H9 (cell line): ENCODE data around the gene NCKAP5. TPM values are rescaled to one million over a fixed set of nuclear protein-coding genes. Genes with fewer than 3 reads are reported as not detected.

Experiments used
- DNase-seq: peaks from one replicate; pipeline ENCODE4 v3.0.0-alpha.2; 2017
- H2AFZ ChIP-seq: one replicate; pipeline ENCODE4 v1.6.1; 2013; ENCODE audit warnings: mild to moderate bottlenecking, low read length, control low read depth, moderate library complexity
- H2AK5ac ChIP-seq: 2 replicates; pipeline ENCODE4 v1.6.1; 2013; ENCODE audit warnings: low read length, control low read depth, mixed read lengths; ENCODE audit not compliant: insufficient read length
- H2BK120ac ChIP-seq: one replicate; pipeline ENCODE4 v1.6.1; 2013; ENCODE audit warnings: low read depth, mild to moderate bottlenecking, low read length, control low read depth, inconsistent platforms; ENCODE audit not compliant: poor library complexity, severe bottlenecking
- H2BK12ac ChIP-seq: 2 replicates; pipeline ENCODE4 v1.6.1; 2013; ENCODE audit warnings: low read length, control low read depth, mixed read lengths, low read depth; ENCODE audit not compliant: insufficient read length
- H2BK15ac ChIP-seq: 2 replicates; pipeline ENCODE4 v1.6.1; 2013; ENCODE audit warnings: low read depth, low read length, control low read depth
- H2BK20ac ChIP-seq: one replicate; pipeline ENCODE4 v1.6.1; 2013; ENCODE audit warnings: low read depth, mild to moderate bottlenecking, low read length, control low read depth, inconsistent platforms; ENCODE audit not compliant: poor library complexity, severe bottlenecking
- H2BK5ac ChIP-seq: 2 replicates; pipeline ENCODE4 v1.6.1; 2013; ENCODE audit warnings: low read length, control low read depth, mixed read lengths; ENCODE audit not compliant: insufficient read length
- H3K14ac ChIP-seq: 2 replicates; pipeline ENCODE4 v1.6.1; 2013; ENCODE audit warnings: low read length, control low read depth; ENCODE audit not compliant: insufficient read depth
- H3K18ac ChIP-seq: 2 replicates; pipeline ENCODE4 v1.6.1; 2013; ENCODE audit warnings: low read depth, mild to moderate bottlenecking, mixed read lengths, low read length, control low read depth; ENCODE audit not compliant: insufficient read length
- H3K23ac ChIP-seq: 2 replicates; pipeline ENCODE4 v1.6.1; 2013; ENCODE audit warnings: low read length, control low read depth, mixed read lengths, low read depth; ENCODE audit not compliant: insufficient read length
- H3K23me2 ChIP-seq: 2 replicates; pipeline ENCODE4 v1.6.1; 2013; ENCODE audit warnings: low read depth, mild to moderate bottlenecking, mixed read lengths, low read length, control low read depth; ENCODE audit not compliant: insufficient read length, poor library complexity, severe bottlenecking
- H3K27ac ChIP-seq: 2 replicates; pipeline ENCODE4 v1.5.1; 2013; ENCODE audit warnings: low read length, control low read depth, mixed read lengths, low read depth; ENCODE audit not compliant: insufficient read length
- H3K27me3 ChIP-seq: 2 replicates; pipeline ENCODE4 v1.6.1; 2013; ENCODE audit warnings: low read length, control low read depth, inconsistent platforms; ENCODE audit not compliant: insufficient read depth
- H3K4ac ChIP-seq: 2 replicates; pipeline ENCODE4 v1.6.1; 2013; ENCODE audit warnings: low read depth, mild to moderate bottlenecking, control low read depth, inconsistent platforms, low read length, moderate library complexity
- H3K4me1 ChIP-seq: 2 replicates; pipeline ENCODE4 v1.6.1; 2013; ENCODE audit warnings: low read length, control low read depth, inconsistent platforms; ENCODE audit not compliant: insufficient read depth
- H3K4me2 ChIP-seq: 2 replicates; pipeline ENCODE4 v1.6.1; 2013; ENCODE audit warnings: low read length, control low read depth, mixed read lengths; ENCODE audit not compliant: insufficient read length, insufficient read depth
- H3K56ac ChIP-seq: 2 replicates; pipeline ENCODE4 v1.6.1; 2013; ENCODE audit warnings: low read depth, mild to moderate bottlenecking, mixed read lengths, low read length, control low read depth; ENCODE audit not compliant: insufficient read length
- H3K79me1 ChIP-seq: 2 replicates; pipeline ENCODE4 v1.6.1; 2013; ENCODE audit warnings: low read depth, mild to moderate bottlenecking, moderate library complexity, low read length, control low read depth, inconsistent platforms; ENCODE audit not compliant: insufficient read depth, poor library complexity, severe bottlenecking
- H3K79me2 ChIP-seq: 2 replicates; pipeline ENCODE4 v1.6.1; 2013; ENCODE audit warnings: low read length, control low read depth, inconsistent platforms; ENCODE audit not compliant: insufficient read depth
- H3K9ac ChIP-seq: 2 replicates; pipeline ENCODE4 v1.6.1; 2013; ENCODE audit warnings: low read length, control low read depth, mixed read lengths; ENCODE audit not compliant: insufficient read length; ENCODE audit errors: extremely low read depth
- H3K9me3 ChIP-seq: one replicate; pipeline ENCODE4 v1.6.1; 2013; ENCODE audit warnings: low read depth, low read length, inconsistent platforms; ENCODE audit not compliant: control insufficient read depth
- H3T11ph ChIP-seq: one replicate; pipeline ENCODE4 v1.6.1; 2013; ENCODE audit warnings: mild to moderate bottlenecking, low read length, control low read depth, inconsistent platforms
- H4K20me1 ChIP-seq: one replicate; pipeline ENCODE4 v1.6.1; 2013; ENCODE audit not compliant: control insufficient read depth, insufficient read length, insufficient read depth
- H4K5ac ChIP-seq: 2 replicates; pipeline ENCODE4 v1.6.1; 2013; ENCODE audit warnings: low read depth, mild to moderate bottlenecking, mixed read lengths, low read length, control low read depth; ENCODE audit not compliant: insufficient read length
- H4K8ac ChIP-seq: replicated peaks from 2 replicates; pipeline ENCODE4 v1.6.1; 2013; ENCODE audit warnings: low read length, control low read depth, mixed read lengths, low read depth; ENCODE audit not compliant: insufficient read length
- H4K91ac ChIP-seq: 2 replicates; pipeline ENCODE4 v1.6.1; 2013; ENCODE audit warnings: low read depth, mild to moderate bottlenecking, moderate library complexity, mixed read lengths, low read length, control low read depth; ENCODE audit not compliant: insufficient read length
- H3K27ac Mint-ChIP-seq, 3 experiments: 2 replicates in 2 of 3; 3 replicates in 1 of 3; pipeline ENCODE4 v1.8.0; 2020 to 2021; ENCODE audit warnings: mixed read lengths in 3 of 3, mild to moderate bottlenecking in 1 of 3, moderate library complexity in 1 of 3
- H3K27me3 Mint-ChIP-seq: 2 replicates; pipeline ENCODE4 v1.8.0; 2021; ENCODE audit warnings: low read depth, mild to moderate bottlenecking, moderate library complexity, mixed read lengths
- H3K36me3 Mint-ChIP-seq, 3 experiments: 2 replicates in 2 of 3; 3 replicates in 1 of 3; pipeline ENCODE4 v1.8.0; 2020 to 2021; ENCODE audit warnings: low read depth in 3 of 3, mixed read lengths in 3 of 3; ENCODE audit not compliant: insufficient read depth in 1 of 3
- H3K4me1 Mint-ChIP-seq, 2 experiments: 2 replicates each; pipeline ENCODE4 v1.8.0; 2020; ENCODE audit warnings: mixed read lengths in 2 of 2
- H3K4me3 Mint-ChIP-seq, 2 experiments: 2 replicates in 1 of 2; 3 replicates in 1 of 2; pipeline ENCODE4 v1.8.0; 2020 to 2021; ENCODE audit warnings: mild to moderate bottlenecking in 2 of 2, mixed read lengths in 2 of 2, moderate library complexity in 1 of 2
- H3K9me3 Mint-ChIP-seq, 2 experiments: 2 replicates in 1 of 2; 3 replicates in 1 of 2; pipeline ENCODE4 v1.8.0; 2020; ENCODE audit warnings: mild to moderate bottlenecking in 2 of 2, mixed read lengths in 2 of 2, moderate library complexity in 1 of 2
- WGBS: extraction: QIAGEN DNeasy Blood & Tissue Kit; methylation state at CpG from one replicate; pipeline ENCODE4 v1.1.7; 2013; ENCODE audit warnings: missing lambda C conversion rate, low lambda C conversion rate, mixed read lengths; ENCODE audit not compliant: insufficient read length; ENCODE audit errors: extremely low coverage; 5-methylcytosine and 5-hydroxymethylcytosine counted together
- total RNA-seq: library from RNA; stranded (reverse); gene quantifications from 2 replicates; pipeline ENCODE4 v1.2.1, GENCODE V29; 2021
- TF ChIP-seq, protein P1 (sequence below): fragments of 200-600 bp; sonication (generic); conservative IDR thresholded peaks from 3 replicates; pipeline ENCODE4 v1.8.0; 2021; ENCODE audit warnings: antibody characterized with exemption, mild to moderate bottlenecking

NCKAP5 gene
- total RNA-seq, 1 experiment from 2014 or later: 0.26 TPM

DNA sequence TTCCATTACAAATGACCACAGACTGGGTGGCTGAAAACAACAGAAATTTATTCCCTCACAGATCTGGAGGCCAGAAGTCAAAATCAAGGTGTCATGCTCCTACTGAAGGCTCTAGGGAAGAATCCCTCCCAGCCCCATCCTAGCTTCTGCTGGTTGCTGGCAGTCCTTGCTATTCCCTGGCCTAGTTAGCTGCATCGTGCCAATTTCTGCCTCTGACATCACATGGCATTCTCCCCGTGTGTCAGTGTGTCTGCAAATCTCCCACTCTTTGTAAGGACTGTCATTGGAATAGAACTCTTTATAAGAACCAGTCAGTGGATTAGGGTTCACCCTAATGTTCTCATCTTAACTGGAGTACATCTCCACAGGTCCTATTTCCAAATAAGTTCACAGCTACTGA is 30.5 kb upstream of the NCKAP5 start:
- Histone ChIP-seq H3K27me3 (no peaks in the 10 kb centered on the region), H3K23me2 (no peaks in the 10 kb centered on the region), H2AFZ (no peak overlapping the region), H3K79me2 (peaks cover 2% of the 10 kb centered on the region; the same call in 1 of the 2 replicates), H3K4ac (no peak overlapping the region), H3K23ac (no peak overlapping the region), H2AK5ac (no peak overlapping the region), H3K4me1 (no peaks in the 10 kb centered on the region), H4K91ac (no peak overlapping the region), H2BK5ac (no peak overlapping the region), H2BK20ac (no peak overlapping the region), H3K14ac (no peak overlapping the region), H2BK120ac (no peak overlapping the region), H3K27ac (no peak overlapping the region), H4K8ac (no peak overlapping the region), H3K56ac (no peak overlapping the region), H2BK12ac (no peak overlapping the region), H3K18ac (no peak overlapping the region), H4K5ac (no peak overlapping the region), H2BK15ac (no peak overlapping the region), H3K79me1 (no peaks in the 10 kb centered on the region), H4K20me1 (no peaks in the 10 kb centered on the region), H3T11ph (no peak overlapping the region), H3K4me2 (no peak overlapping the region), H3K9ac (no peak overlapping the region), H3K9me3 (no peaks in the 10 kb centered on the region)
- TF ChIP-seq, protein P1, sequence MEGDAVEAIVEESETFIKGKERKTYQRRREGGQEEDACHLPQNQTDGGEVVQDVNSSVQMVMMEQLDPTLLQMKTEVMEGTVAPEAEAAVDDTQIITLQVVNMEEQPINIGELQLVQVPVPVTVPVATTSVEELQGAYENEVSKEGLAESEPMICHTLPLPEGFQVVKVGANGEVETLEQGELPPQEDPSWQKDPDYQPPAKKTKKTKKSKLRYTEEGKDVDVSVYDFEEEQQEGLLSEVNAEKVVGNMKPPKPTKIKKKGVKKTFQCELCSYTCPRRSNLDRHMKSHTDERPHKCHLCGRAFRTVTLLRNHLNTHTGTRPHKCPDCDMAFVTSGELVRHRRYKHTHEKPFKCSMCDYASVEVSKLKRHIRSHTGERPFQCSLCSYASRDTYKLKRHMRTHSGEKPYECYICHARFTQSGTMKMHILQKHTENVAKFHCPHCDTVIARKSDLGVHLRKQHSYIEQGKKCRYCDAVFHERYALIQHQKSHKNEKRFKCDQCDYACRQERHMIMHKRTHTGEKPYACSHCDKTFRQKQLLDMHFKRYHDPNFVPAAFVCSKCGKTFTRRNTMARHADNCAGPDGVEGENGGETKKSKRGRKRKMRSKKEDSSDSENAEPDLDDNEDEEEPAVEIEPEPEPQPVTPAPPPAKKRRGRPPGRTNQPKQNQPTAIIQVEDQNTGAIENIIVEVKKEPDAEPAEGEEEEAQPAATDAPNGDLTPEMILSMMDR: no peak
- no peak overlapping the region for H3K27ac Mint-ChIP-seq
- no peaks in the 10 kb centered on the region; a peak in 1 of 5 replicates for H3K9me3 Mint-ChIP-seq
- H3K4me3 Mint-ChIP-seq: no peak overlapping the region
- peaks cover 19 to 25% of the 10 kb centered on the region in 2 experiments for H3K4me1 Mint-ChIP-seq
- no peak for DNase-seq
- no peaks in the 10 kb centered on the region; a peak in 1 of 7 replicates for H3K36me3 Mint-ChIP-seq
- peaks cover under 1% of the 10 kb centered on the region; the same call in 1 of the 2 replicates for H3K27me3 Mint-ChIP-seq
- WGBS: no CpG with 5 or more reads among the region's 2 CpGs
